NCI-H460 (cell line): ENCODE results near the gene PSD4. TPM values are rescaled to one million over a fixed set of nuclear protein-coding genes. Genes with fewer than 3 reads are reported as not detected.

Experiments used
- DNase-seq: peaks from one replicate; pipeline ENCODE4 v3.0.0-alpha.2; 2016; ENCODE audit warnings: low read depth; ENCODE audit errors: extremely low read depth
- total RNA-seq: library from RNA; depleted of rRNA; stranded (reverse); fragments of >200 nt; shearing (Covaris generic); gene quantifications from 2 replicates; pipeline ENCODE4 v1.2.3, GENCODE V29; 2014

The PSD4 gene
- total RNA-seq, 1 experiment from 2014 or later: 0.64 TPM

- no peak for DNase-seq
Measured at GRCh38 chr2:113167115-113167932, 6.4 kb upstream of the PSD4 start.

- no peak for DNase-seq
Measured at GRCh38 chr2:113167962-113168340, 5.8 kb upstream of the PSD4 start.

GRCh38 chr2:113169002-113169530 lies 4.7 kb upstream of the PSD4 start:
- no peak for DNase-seq

GRCh38 chr2:113169586-113169985 lies 4.2 kb upstream of the PSD4 start:
- DNase-seq: no peak

GRCh38 chr2:113171334-113172075 lies 2.3 kb upstream of the PSD4 start:
- DNase-seq: no peak

- no peak for DNase-seq
Measured at GRCh38 chr2:113172721-113173541, 840 bp upstream of the PSD4 start.

GRCh38 chr2:113174376-113174750 lies 592 bp downstream of the PSD4 start:
- DNase-seq: no peak

- no peak for DNase-seq
Measured at GRCh38 chr2:113175042-113175628, 1.4 kb downstream of the PSD4 start.

GRCh38 chr2:113175736-113176695 lies 2.2 kb downstream of the PSD4 start:
- no peak for DNase-seq

- DNase-seq: no peak
Measured at GRCh38 chr2:113176696-113177355, 3.1 kb downstream of the PSD4 start.

- DNase-seq: no peak
Measured at GRCh38 chr2:113178069-113178746, 4.4 kb downstream of the PSD4 start.

- no peak for DNase-seq
Measured at GRCh38 chr2:113178891-113179290, 5.1 kb downstream of the PSD4 start.

GRCh38 chr2:113179446-113180045 lies 5.8 kb downstream of the PSD4 start:
- no peak for DNase-seq

GRCh38 chr2:113180131-113180946 lies 6.6 kb downstream of the PSD4 start:
- DNase-seq: no peak

GRCh38 chr2:113181258-113182051 lies 7.7 kb downstream of the PSD4 start:
- no peak for DNase-seq
